ENCODE data around the gene CACNA1C. TPM values are rescaled to one million over a fixed set of nuclear protein-coding genes. Genes with fewer than 3 reads are reported as not detected.
"Not testable (repeated sequence)": the region's sequence is repeated elsewhere in the genome, so short reads cannot be mapped to it uniquely, and the experiment has no call there.

Gene CACNA1C
- total RNA-seq, 2 experiments from 2014 or later = 0.05 to 0.08 TPM

DNA sequence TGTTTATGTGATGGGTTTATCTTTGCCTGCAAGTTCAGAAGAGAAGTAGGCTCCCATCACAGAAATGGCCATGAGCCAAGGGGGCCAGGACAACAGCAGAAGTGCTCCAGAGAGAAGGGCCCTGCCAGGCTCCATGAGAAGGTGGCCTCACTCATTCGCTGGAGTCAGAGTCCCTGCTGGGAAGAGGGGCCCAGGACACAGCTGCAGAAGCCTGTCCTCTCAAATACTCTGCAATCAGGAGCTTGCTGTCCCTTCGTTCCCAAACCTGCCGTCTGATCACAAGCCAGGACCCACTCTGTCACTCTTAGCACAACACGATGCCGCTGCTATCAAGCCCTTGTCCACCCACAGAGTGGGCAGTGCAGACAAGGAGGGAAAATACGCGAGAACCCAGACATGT lies 435.8 kb downstream of the CACNA1C start:
- ChIA-PET CTCF (no interaction called here), POLR2A (no interaction called here)
- peaks cover 0 to 6% of the 10 kb centered on the region in 2 experiments for H3K9me3 ChIP-seq (ENCODE audit: control insufficient read depth in 1 of 2, insufficient read depth in 1 of 2, low read length in 2 of 2)
- H3K4me3 Mint-ChIP-seq = no peak overlapping the region
- H3K27ac Mint-ChIP-seq = no peak overlapping the region
- H3K27me3 ChIP-seq (ENCODE audit: control insufficient read depth in 1 of 2, insufficient read depth in 2 of 2, low read length in 2 of 2) = peaks cover 0 to 7% of the 10 kb centered on the region in 2 experiments
- no peaks in the 10 kb centered on the region for H3K36me3 ChIP-seq (ENCODE audit: insufficient read depth, low read length)
- H3K36me3 Mint-ChIP-seq (ENCODE audit: low read depth) = no peaks in the 10 kb centered on the region
- ATAC-seq (ENCODE audit: poor library complexity) (no peak), DNase-seq (no peak)
- intact Hi-C loops (cut with DNase I, micrococcal nuclease) = no loop called here
- TF ChIP-seq, protein P1, sequence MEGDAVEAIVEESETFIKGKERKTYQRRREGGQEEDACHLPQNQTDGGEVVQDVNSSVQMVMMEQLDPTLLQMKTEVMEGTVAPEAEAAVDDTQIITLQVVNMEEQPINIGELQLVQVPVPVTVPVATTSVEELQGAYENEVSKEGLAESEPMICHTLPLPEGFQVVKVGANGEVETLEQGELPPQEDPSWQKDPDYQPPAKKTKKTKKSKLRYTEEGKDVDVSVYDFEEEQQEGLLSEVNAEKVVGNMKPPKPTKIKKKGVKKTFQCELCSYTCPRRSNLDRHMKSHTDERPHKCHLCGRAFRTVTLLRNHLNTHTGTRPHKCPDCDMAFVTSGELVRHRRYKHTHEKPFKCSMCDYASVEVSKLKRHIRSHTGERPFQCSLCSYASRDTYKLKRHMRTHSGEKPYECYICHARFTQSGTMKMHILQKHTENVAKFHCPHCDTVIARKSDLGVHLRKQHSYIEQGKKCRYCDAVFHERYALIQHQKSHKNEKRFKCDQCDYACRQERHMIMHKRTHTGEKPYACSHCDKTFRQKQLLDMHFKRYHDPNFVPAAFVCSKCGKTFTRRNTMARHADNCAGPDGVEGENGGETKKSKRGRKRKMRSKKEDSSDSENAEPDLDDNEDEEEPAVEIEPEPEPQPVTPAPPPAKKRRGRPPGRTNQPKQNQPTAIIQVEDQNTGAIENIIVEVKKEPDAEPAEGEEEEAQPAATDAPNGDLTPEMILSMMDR (IDR thresholded peaks at IDR 0.05) = no peak
- H3K4me3 ChIP-seq (ENCODE audit: low read length) = no peak overlapping the region
- no peak overlapping the region for H3K27ac ChIP-seq (ENCODE audit: low read depth in 1 of 2, low read length in 2 of 2)
- no peaks in the 10 kb centered on the region for H3K4me1 Mint-ChIP-seq (ENCODE audit: low read depth)
- H3K9me3 Mint-ChIP-seq = no peaks in the 10 kb centered on the region
- no peaks in the 10 kb centered on the region for H3K27me3 Mint-ChIP-seq
- H3K4me1 ChIP-seq (ENCODE audit: insufficient read depth, low read length) = no peaks in the 10 kb centered on the region

DNA sequence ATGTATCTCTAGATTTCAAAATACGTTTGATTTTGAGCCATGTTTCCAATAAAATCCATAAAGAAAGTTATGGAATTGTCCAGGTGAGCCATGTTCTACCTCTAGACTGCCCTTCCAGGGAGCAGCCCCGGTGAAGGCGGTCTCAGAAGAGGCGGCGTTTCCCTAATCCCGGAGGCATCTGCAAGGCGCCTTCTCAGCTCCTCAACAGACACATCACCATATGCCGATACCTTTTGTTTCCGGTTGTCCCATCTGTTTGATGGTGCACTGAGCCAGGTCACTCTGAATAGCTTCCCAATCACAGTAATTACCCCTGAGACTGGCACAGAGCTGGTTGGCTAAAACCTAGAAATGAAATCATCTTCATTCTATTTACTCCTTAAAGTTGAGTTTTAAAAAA lies 436.5 kb downstream of the CACNA1C start:
- CTCF ChIA-PET = no interaction called here
- Histone ChIP-seq H3K27me3 (ENCODE audit: control insufficient read depth in 1 of 2, insufficient read depth in 2 of 2, low read length in 2 of 2) (peaks cover 0 to 8% of the 10 kb centered on the region in 2 experiments), H3K4me3 (ENCODE audit: low read length) (no peak overlapping the region), H3K36me3 (ENCODE audit: insufficient read depth, low read length) (no peaks in the 10 kb centered on the region), H3K27ac (ENCODE audit: low read depth in 1 of 2, low read length in 2 of 2) (no peak overlapping the region), H3K9me3 (ENCODE audit: control insufficient read depth in 1 of 2, insufficient read depth in 1 of 2, low read length in 2 of 2) (peaks cover 0 to 6% of the 10 kb centered on the region in 2 experiments), H3K4me1 (ENCODE audit: insufficient read depth, low read length) (no peaks in the 10 kb centered on the region)
- H3K27me3 Mint-ChIP-seq = peaks cover 1% of the 10 kb centered on the region
- DNase-seq (no peak), ATAC-seq (ENCODE audit: poor library complexity) (no peak)
- H3K36me3 Mint-ChIP-seq (ENCODE audit: low read depth) = no peaks in the 10 kb centered on the region
- H3K9me3 Mint-ChIP-seq = no peaks in the 10 kb centered on the region
- no peaks in the 10 kb centered on the region for H3K4me1 Mint-ChIP-seq (ENCODE audit: low read depth)
- no peak overlapping the region for H3K4me3 Mint-ChIP-seq
- H3K27ac Mint-ChIP-seq = no peak overlapping the region
- POLR2A ChIA-PET = no interaction called here
- intact Hi-C loops (cut with DNase I, micrococcal nuclease) = no loop called here
- TF ChIP-seq, protein P1 (IDR thresholded peaks at IDR 0.05) = no peak

GRCh38 chr12:2490831-2491230 lies 438.0 kb downstream of the CACNA1C start:
- ChIA-PET POLR2A (no interaction called here), CTCF (no interaction called here)
- Histone ChIP-seq H3K36me3 (ENCODE audit: insufficient read depth, low read length) (no peaks in the 10 kb centered on the region), H3K4me3 (ENCODE audit: low read length) (no peak overlapping the region), H3K27ac (ENCODE audit: low read depth in 1 of 2, low read length in 2 of 2) (no peak overlapping the region), H3K27me3 (ENCODE audit: control insufficient read depth in 1 of 2, insufficient read depth in 2 of 2, low read length in 2 of 2) (peaks cover 0 to 8% of the 10 kb centered on the region in 2 experiments), H3K9me3 (ENCODE audit: control insufficient read depth in 1 of 2, insufficient read depth in 1 of 2, low read length in 2 of 2) (peaks cover 0 to 6% of the 10 kb centered on the region in 2 experiments), H3K4me1 (ENCODE audit: insufficient read depth, low read length) (no peaks in the 10 kb centered on the region)
- H3K27ac Mint-ChIP-seq = no peak overlapping the region
- H3K36me3 Mint-ChIP-seq (ENCODE audit: low read depth) = no peaks in the 10 kb centered on the region
- H3K9me3 Mint-ChIP-seq = no peaks in the 10 kb centered on the region
- ATAC-seq (ENCODE audit: poor library complexity) (no peak), DNase-seq (no peak)
- H3K4me1 Mint-ChIP-seq (ENCODE audit: low read depth) = no peaks in the 10 kb centered on the region
- H3K4me3 Mint-ChIP-seq = no peak overlapping the region
- intact Hi-C loops (cut with DNase I, micrococcal nuclease) = no loop called here
- TF ChIP-seq, protein P1 (IDR thresholded peaks at IDR 0.05) = no peak
- peaks cover 13% of the 10 kb centered on the region for H3K27me3 Mint-ChIP-seq

- H3K36me3 Mint-ChIP-seq (ENCODE audit: low read depth); H3K4me1 Mint-ChIP-seq (ENCODE audit: low read depth); POLR2A ChIA-PET; CTCF ChIA-PET; ATAC-seq (ENCODE audit: poor library complexity); H3K27ac Mint-ChIP-seq; H3K36me3 ChIP-seq (ENCODE audit: insufficient read depth, low read length); H3K4me3 Mint-ChIP-seq; H3K9me3 ChIP-seq (ENCODE audit: control insufficient read depth in 1 of 2, insufficient read depth in 1 of 2, low read length in 2 of 2); intact Hi-C loops (cut with DNase I, micrococcal nuclease); H3K4me1 ChIP-seq (ENCODE audit: insufficient read depth, low read length); DNase-seq; H3K27me3 ChIP-seq (ENCODE audit: control insufficient read depth in 1 of 2, insufficient read depth in 2 of 2, low read length in 2 of 2); H3K4me3 ChIP-seq (ENCODE audit: low read length); H3K27ac ChIP-seq (ENCODE audit: low read depth in 1 of 2, low read length in 2 of 2); H3K9me3 Mint-ChIP-seq: not testable (repeated sequence)
- H3K27me3 Mint-ChIP-seq = peaks cover 16% of the 10 kb centered on the region
Measured at GRCh38 chr12:2491349-2491748, 438.6 kb downstream of the CACNA1C start.

All from CD4-positive, alpha-beta T cell (primary cell).